H7 (cell line): Measurements from ENCODE around the gene CCR7. TPM values are rescaled to one million over a fixed set of nuclear protein-coding genes. Genes with fewer than 3 reads are reported as not detected.

Experiments
- total RNA-seq: library from RNA; depleted of rRNA; stranded (reverse); fragments of >200 nt; shearing (Covaris generic); gene quantifications from 2 replicates; pipeline ENCODE4 v1.2.3, GENCODE V29; 2014; rRNA removed

Gene CCR7
- total RNA-seq, 1 experiment from 2014 or later = 1.1 TPM

Other genes starting within 250 kb of the CCR7 start
- 0.38 and 1.2 TPM in 2 replicates for gene GJD3, start 200.7 kb downstream of the CCR7 start, total RNA-seq
- 159 and 249 TPM in 2 replicates for gene TOP2A, start 147.6 kb downstream of the CCR7 start, total RNA-seq
- gene IGFBP4, start 122.0 kb downstream of the CCR7 start, total RNA-seq = 24.6 and 31.8 TPM in 2 replicates
- 0.14 and 0.18 TPM in 2 replicates for gene TNS4, start 63.8 kb downstream of the CCR7 start, total RNA-seq
- gene SMARCE1, start 82.3 kb upstream of the CCR7 start, total RNA-seq = 75.1 and 99.9 TPM in 2 replicates
- 0.07 and 0.26 TPM in 2 replicates for gene KRT222, start 99.7 kb upstream of the CCR7 start, total RNA-seq
- gene KRT24, start 138.3 kb upstream of the CCR7 start, total RNA-seq = not detected in 2 replicates
- gene KRT25, start 189.9 kb upstream of the CCR7 start, total RNA-seq = not detected in 2 replicates
- gene KRT26, start 206.7 kb upstream of the CCR7 start, total RNA-seq = not detected in 2 replicates
- gene KRT27, start 217.1 kb upstream of the CCR7 start, total RNA-seq = not detected in 2 replicates
- gene KRT28, start 234.5 kb upstream of the CCR7 start, total RNA-seq = not detected in 2 replicates